AG20443 (cell line): ENCODE data around the gene STK38.
A peak's percentile ranks its signal among the peaks of the same experiment; 100 is the strongest.
"Not testable (repeated sequence)": the region's sequence is repeated elsewhere in the genome, so short reads cannot be mapped to it uniquely, and the experiment has no call there.

Source experiments
- DNase-seq: peaks from one replicate; pipeline ENCODE4 v3.0.0; 2012; ENCODE audit warnings: low spot score, mixed read lengths

STK38 gene

GRCh38 chr6:36546920-36547645, at the start of gene STK38:
Gene STK38 (minus strand): TSS chr6:36547479. CDS start chr6:36540202, 7,277 bp downstream.
- peak; percentile 99 for DNase-seq

- DNase-seq: no peak
Observed at GRCh38 chr6:36596356-36596755, 49.1 kb upstream of the STK38 start.

DNA sequence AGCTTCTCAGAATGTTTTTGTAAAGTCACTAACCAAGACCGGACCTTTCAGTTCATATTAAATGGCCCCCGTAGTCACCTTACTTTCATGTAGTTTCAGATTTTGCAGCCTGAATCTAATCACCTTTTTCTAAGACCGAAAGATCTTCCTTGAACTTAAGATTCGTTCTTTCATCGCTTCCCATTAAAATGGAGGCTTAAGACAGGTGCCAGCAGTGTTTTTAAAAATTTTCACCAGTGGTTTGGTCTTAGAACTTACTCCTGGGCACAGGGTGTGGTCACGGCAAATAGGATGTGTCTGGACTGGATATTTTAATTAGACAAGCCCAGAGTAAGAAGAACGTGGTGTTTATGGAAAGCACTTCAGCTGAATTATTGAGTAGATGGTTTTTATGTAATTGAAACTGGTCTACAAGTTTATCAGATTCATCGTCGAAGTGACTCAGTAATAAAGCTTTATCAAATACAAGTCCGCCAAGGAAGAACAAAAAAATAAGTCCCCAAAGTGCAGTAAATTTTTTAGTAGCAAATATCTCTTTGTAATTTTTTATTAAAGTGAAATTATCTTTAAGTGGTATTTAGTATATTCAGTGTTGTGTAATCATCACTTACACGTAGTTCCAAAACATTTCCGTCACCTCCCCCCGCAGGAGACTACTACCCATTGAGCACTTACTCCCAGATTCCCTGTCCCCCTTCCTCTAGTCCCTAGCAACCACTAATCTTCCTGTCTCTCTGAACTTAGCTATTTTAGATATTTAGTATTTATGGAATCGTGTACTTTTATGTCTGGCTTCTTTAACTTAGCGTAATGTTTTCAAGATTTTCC, 47.8 kb upstream of the STK38 start:
- peak; percentile 45 for DNase-seq

DNA sequence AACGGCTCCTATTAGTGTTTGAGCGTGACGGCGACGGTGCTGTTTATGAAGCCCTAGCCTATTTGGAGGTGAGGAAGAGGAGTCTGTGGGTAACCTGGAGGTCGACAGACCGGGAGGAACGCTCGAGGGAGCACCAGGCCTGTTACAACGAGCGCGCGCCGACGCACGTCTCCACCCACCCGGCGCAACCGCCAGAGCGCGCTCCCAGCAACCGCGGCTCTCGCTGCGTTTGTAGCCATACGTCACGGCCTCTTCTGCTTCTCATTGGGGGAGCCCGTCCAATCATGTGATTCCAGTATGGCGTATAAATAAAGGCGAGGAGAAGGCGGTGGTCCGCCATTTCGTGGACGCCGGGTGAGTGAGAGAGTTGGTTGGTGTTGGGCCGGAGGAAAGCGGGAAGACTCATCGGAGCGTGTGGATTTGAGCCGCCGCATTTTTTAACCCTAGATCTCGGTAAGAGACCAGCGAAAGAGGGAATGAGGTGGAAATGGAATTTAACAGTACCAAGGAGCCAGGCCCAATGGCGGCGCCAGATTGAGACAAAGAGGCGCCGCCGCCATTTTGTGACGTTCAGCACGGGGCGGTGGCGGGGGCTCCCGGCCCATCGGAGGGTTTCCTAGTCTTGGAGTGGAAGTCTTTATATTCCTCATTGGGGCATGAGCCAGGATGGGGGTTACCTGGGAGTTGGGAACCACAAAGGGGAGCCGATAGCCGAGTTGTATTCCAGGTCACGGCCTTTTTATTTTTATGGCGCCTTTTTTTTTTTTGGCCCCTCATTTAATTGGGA, 46.9 kb upstream of the STK38 start, which contains the start of gene SRSF3:
Gene SRSF3 (plus strand): TSS at position 334 of the 787 bp plus-strand sequence. CDS start 2,401 bp downstream, outside the sequence.
- peak; percentile 97 for DNase-seq

DNA sequence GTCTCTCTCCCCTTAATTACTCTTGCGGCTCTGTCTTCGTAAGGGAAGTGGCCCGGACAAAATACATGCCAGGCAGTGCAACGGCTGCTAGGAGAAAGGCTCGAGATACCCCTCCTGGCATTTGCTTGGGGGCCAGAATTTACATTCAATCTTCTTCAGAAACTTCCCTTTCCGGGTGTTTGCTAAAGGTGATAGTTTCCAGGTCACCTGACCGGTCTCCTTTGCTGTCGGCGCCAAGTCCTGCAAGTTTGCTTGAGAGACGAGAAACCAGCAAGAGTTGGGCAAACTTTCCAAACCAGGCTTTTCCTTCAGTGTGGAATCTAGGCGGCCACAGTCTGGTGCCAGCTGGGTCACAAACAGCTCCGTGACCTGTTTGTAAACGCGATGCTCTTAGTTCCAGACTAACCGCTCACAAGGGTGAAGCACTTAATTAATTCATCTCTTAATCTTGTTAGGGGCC, 46.3 kb upstream of the STK38 start:
- peak; percentile 32 for DNase-seq

- DNase-seq: no peak
Observed at GRCh38 chr6:36592221-36592655, 45.0 kb upstream of the STK38 start.

DNA sequence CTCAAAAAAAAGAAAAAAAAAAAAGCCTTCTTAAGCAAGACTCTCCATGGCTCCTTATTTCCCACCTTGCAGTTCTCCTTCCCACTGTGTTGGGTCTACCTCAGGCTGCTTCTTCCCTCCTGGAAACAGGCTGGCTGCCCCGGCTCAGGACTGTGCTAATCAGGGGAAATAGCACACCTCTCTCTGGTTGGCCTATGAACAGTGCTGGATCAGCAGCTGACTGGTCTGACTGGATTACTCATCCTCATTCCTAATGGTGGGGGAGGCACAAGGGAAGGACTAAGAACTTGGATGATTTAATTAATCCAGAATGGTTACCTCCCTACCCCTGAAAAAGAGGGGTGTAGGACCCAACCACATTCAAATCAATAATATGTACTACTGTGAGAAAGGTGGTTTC, 43.0 kb upstream of the STK38 start:
- DNase-seq: peak; percentile 85

DNA sequence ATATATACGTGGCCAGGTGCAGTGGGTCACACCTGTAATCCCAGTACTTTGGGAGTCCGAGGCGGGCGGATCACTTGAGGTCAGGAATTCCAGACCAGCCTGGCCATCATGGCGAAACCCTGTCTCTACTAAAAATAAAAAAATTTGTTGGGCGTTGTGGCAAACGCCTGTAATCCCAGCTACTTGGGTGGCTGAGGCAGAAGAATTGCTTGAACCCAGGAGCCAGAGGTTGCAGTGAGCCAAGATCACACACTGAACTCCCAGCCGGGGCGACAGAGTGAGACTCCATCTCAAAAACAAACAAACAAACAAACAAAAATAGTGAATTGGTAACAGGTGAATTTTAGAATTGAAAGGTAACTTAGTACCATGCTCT, 41.7 kb upstream of the STK38 start:
- not testable (repeated sequence) for DNase-seq

- no peak for DNase-seq
Observed at GRCh38 chr6:36586606-36587005, 39.3 kb upstream of the STK38 start.

GRCh38 chr6:36581716-36582115, 34.4 kb upstream of the STK38 start:
- DNase-seq: no peak

- DNase-seq: no peak
Observed at GRCh38 chr6:36580184-36580526, 32.9 kb upstream of the STK38 start.

GRCh38 chr6:36578431-36578830, 31.2 kb upstream of the STK38 start:
- DNase-seq: no peak

DNA sequence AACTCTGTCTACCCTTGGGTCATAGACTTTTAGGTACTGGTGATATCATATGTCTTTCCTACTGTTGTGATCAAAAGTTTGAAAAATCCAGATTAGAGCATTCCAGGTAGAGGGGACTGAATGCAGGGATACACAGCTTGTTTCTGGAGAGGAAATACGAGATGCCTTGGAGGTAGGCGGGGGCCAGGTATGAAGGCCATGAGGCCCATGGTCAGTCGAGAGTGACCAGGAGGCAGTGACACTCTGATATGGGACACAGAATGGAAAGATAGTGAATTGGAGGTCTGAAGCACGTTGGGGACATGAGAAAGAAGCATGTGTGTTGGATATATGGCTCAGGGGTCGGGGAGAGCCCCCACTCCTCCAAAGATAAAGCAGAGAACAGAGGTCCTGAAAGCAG, 30.8 kb upstream of the STK38 start:
- DNase-seq: no peak

DNA sequence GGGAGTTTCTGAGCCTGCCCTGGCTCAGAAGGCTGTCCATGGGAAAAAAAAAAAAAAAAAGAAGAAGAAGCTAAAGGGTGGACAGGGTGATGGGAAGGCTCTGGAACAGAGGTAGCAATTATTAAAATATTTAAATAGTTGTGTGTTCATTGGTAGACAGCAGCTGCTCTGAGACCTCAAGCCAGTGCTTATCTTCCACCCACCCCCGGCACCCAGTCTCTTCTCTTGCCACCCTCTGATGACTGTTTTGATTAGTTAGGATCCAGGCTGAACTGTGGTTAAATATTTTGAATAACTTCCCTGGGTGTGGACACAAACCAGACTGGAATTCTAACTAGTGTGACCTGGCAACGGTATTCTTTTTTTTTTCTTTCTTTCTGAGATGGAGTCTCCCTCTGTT, 30.0 kb upstream of the STK38 start:
- DNase-seq: peak; percentile 85

DNA sequence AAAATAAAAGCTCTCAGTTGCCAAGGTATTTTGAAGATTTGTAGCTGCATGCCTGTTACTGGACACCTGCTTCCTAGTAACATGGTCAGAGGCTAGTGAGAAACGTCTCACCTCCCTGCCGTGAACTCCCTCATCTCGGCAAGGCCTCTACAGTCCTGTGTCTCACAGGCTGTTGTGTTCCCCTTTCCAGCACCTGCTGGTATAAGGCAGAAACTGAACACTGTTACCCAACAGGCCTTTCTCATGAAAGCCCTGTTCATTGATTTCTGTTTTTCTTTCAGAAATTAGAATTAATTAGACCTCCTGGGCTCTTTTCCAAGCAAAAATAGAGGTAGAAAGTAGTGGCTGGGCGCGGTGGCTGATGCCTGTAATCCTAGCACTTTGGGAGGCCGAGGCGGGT, 29.3 kb upstream of the STK38 start:
- DNase-seq: no peak

- no peak for DNase-seq
Observed at GRCh38 chr6:36574679-36575078, 27.4 kb upstream of the STK38 start.

GRCh38 chr6:36572353-36573311, 25.4 kb upstream of the STK38 start:
- not testable (repeated sequence) for DNase-seq

DNA sequence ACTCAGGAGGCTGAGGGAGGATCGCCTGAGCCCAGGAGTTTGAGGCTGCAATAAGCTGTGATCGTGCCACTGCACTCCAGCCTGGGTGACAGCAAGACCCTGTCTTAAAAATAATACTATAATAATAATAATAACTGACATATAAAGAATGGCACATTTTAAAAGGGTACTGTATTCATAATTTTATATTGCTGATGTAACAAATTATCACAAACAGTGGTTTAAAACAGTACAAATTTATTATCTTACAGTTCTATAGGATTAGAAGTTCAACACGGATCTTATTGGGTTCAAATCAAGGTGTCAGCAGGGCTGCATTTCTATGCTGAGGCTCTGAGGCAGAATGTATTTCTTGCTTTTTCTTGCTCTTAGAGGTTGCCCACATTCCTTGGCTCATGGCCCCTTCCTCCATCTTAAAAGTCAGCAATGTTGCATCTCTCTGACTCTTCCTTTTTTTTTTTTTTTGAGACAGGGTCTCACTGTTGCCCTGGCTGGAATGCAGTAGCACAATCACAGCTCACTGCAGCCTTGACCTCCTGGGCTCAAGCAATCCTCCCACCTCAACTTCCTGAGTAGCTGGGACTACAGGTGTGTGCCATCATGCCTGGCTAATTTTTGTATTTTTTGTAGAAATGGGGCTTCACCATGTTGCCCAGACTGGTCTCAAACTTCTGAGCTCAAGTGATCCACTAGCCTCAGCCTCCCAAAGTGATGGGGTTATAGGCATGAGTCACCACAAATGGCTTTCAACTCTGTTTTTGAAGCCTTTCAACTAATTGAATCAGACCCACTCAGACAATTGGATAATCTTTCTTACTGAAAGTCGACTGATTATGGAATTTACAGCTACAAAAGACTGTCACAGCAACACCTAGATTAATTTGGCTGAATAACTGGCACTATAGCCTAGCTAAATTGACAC, 24.1 kb upstream of the STK38 start:
- DNase-seq: no peak

DNA sequence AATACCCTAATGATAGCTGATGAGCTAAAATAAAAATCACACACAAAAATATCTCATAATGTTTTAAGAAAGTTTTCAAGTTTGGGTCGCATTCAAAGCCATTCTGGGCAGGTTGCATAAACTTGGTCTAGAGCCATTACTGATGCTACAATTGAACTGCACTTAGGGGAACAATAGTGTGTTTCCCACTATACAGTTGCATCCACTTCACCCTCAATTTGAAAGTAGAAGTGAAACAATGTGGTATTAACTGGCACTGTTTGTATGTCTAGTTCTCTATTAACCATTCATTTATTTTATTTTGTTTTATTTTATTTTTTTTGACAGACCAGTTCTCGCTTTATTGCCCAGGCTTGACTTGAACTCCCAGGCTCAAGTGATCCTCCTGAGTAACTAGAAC, 23.0 kb upstream of the STK38 start:
- DNase-seq: no peak

DNA sequence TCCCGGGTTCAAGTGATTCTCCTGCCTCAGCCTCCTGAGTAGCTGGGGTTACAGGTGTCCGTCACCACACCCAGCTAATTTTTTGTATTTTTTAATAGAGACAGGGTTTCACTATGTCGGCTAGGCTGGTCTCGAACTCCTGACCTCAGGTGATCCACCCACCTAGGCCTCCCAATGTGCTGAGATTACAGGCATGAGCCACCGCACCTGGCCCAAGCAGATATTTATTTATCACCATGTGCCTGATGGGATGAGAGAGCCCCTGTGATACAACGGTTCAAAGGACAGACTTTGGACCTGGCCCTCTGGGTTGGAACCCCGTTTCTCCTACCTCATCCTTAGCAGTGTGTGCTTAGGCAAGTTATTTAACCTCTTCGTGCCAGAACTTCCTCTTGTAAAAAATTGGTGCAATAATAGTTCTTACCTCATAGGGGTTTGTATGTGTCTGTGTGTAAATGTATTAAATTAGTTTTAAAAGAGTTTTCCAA, 19.2 kb upstream of the STK38 start:
- no peak for DNase-seq
